ENCODE measurements around the gene ZNF273.
A peak's percentile ranks its signal among the peaks of the same experiment; 100 is the strongest.
"Not testable (repeated sequence)": the region's sequence is repeated elsewhere in the genome, so short reads cannot be mapped to it uniquely, and the experiment has no call there.

The ZNF273 gene

DNA sequence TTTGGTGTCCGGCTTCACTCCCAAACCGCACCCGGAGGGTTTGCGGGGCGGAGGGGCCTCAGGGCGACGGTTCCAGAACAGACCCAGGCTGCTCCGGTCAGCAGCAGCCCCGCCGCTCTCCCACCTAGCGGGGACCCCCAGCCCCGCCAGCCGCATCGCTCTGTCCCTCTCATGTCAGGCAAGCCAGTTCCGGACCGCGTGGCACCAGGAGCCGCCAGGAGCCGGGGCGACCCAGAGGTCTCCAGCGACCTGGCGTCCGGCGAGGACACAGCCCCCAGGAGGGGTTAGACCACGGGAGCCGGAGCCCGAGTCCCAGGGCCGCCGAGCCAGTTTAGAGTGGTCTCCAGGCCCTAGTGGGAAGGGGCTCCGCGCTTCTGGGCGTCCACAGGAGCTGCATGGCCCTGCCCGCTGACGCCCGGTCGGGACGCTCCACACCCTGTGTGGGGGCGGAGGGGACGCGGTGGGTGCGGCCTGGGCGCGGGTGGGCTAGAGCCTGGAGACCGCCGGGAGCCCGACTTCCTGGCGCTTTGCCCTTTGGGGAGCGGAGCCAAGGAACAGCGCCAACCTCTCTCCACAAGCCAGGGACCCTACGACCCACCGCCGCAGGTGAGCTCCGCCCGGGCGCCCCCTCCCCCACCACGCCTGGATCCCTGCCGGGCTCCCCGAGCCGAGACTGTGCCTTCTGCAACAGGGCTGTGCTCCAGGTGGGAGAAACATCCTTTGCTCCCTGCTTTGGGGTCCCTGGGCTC lies 44.4 kb downstream of the ZNF273 start:
- Histone ChIP-seq H3K36me3 (ENCODE audit: control insufficient read depth, insufficient read depth, low read length) (no peaks in the 10 kb centered on the region), H3K9me3 (ENCODE audit: control insufficient read depth, insufficient read depth, low read depth, low read length) (no peaks in the 10 kb centered on the region), H3K27me3 (ENCODE audit: control insufficient read depth, insufficient read depth, low read length) (peaks cover 41% of the 10 kb centered on the region), H3K4me3 (ENCODE audit: low read depth, low read length) (peak overlapping the region; percentile 68), H3K4me1 (ENCODE audit: control insufficient read depth, insufficient read depth, low read length) (no peaks in the 10 kb centered on the region), H3K27ac (ENCODE audit: low read depth, low read length) (no peak overlapping the region), H3K9ac (ENCODE audit: low read length) (no peak overlapping the region)

DNA sequence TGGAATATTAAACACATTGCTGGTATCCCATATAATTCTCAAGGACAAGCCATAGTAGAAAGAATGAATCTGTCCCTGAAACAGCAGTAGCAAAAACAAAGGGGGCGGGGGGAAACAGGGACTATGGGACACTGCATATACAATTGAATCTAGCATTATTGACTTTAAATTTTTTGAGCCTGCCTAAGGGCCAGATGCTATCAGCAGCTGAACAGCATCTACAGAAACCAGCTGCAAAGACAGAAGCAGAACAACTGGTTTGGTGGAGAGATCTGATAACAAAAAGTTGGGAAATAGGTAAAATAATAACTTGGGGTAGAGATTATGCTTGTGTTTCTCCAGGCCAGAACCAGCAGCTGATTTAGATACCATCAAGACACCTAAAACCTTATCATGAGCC lies 45.7 kb downstream of the ZNF273 start:
- not testable (repeated sequence) for H3K9ac ChIP-seq (ENCODE audit: low read length); H3K4me1 ChIP-seq (ENCODE audit: control insufficient read depth, insufficient read depth, low read length); H3K9me3 ChIP-seq (ENCODE audit: control insufficient read depth, insufficient read depth, low read depth, low read length); H3K27ac ChIP-seq (ENCODE audit: low read depth, low read length); H3K36me3 ChIP-seq (ENCODE audit: control insufficient read depth, insufficient read depth, low read length); H3K4me3 ChIP-seq (ENCODE audit: low read depth, low read length)
- peaks cover 41% of the 10 kb centered on the region for H3K27me3 ChIP-seq (ENCODE audit: control insufficient read depth, insufficient read depth, low read length)

DNA sequence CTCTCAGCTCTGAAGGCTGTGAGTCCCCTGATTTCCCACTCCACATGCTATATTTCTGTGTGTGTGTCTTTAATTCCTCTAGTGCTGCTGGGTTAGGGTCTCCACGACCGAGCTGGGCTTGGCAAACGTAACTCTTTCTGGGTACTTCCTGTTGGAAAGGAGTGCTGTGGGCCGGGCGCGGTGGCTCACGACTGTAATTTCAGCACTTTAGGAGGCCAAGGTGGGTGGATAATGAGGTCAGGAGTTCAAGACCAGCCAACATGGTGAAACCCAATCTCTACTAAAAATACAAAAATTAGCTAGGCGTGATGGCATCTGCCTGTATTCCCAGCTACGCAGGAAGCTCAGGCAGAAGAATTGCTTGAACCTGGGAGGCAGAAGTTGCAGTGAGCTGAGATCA lies 47.6 kb downstream of the ZNF273 start:
- H3K9me3 ChIP-seq (ENCODE audit: control insufficient read depth, insufficient read depth, low read depth, low read length); H3K4me1 ChIP-seq (ENCODE audit: control insufficient read depth, insufficient read depth, low read length); H3K27ac ChIP-seq (ENCODE audit: low read depth, low read length); H3K9ac ChIP-seq (ENCODE audit: low read length); H3K4me3 ChIP-seq (ENCODE audit: low read depth, low read length); H3K36me3 ChIP-seq (ENCODE audit: control insufficient read depth, insufficient read depth, low read length): not testable (repeated sequence)
- peaks cover 37% of the 10 kb centered on the region for H3K27me3 ChIP-seq (ENCODE audit: control insufficient read depth, insufficient read depth, low read length)

DNA sequence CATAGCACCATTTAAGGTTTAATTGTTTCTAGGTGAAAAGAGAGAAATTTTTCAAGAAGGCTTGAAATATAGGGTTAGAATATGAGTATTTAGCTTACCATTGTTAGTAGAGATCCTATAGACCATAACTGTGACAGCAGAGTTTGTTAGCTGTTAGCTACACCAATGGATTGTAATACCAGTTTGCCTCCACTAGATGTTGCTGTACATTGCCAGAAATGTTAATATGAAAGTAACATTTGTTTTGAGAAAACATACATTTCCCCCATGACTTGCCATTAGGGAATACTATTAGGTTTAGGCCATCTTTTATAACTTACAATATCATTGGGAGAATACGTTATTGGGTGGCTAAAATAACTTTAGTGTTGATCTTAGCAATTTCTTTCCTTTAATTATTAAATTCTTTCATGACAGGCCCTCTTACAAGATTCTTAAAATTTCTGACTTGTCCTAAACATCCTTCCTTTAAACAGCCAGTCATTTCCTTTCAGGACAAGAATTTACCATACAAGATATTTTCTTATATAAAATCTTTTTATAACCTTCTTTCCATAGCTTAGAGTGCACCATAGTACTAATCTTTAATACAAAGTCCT lies 48.3 kb downstream of the ZNF273 start:
- Histone ChIP-seq H3K9ac (ENCODE audit: low read length) (no peak overlapping the region), H3K4me1 (ENCODE audit: control insufficient read depth, insufficient read depth, low read length) (no peaks in the 10 kb centered on the region), H3K27ac (ENCODE audit: low read depth, low read length) (no peak overlapping the region), H3K36me3 (ENCODE audit: control insufficient read depth, insufficient read depth, low read length) (no peaks in the 10 kb centered on the region), H3K27me3 (ENCODE audit: control insufficient read depth, insufficient read depth, low read length) (peaks cover 31% of the 10 kb centered on the region), H3K9me3 (ENCODE audit: control insufficient read depth, insufficient read depth, low read depth, low read length) (no peaks in the 10 kb centered on the region; the same call in 1 of the 2 replicates), H3K4me3 (ENCODE audit: low read depth, low read length) (no peak overlapping the region)

DNA sequence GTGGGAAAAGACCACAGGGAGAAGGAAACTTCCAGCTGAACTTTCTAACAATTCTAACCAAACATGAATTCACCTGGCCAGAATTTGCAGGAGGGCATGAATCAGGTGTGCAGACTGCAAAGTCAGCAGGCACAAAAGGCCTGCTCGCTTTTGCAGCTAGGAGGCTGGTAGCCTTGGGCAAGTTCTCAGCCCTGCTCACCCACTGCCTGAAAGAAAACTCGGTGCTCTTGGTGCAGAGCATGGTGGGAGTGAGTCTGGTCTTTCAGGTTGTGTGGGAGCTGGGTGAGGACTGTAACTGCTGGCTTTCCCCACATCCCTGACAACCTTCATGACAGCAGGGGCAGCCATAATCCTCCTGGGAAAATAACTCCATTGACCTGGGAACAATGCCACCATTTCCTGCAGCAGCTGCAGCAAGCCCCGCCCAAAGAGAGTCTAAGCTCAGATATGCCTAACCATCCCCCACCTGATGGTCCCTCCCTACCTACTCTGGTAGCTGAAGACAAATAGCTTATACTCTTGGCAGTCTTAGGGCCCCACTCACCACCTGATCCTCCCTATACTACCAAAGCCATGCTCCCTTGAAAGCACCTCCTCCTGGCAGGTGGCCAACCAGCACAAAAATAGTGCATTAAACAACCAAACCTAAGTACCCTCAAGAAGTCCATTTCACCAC lies 56.1 kb downstream of the ZNF273 start:
- H3K36me3 ChIP-seq (ENCODE audit: control insufficient read depth, insufficient read depth, low read length) = no peaks in the 10 kb centered on the region
- H3K27ac ChIP-seq (ENCODE audit: low read depth, low read length) = no peak overlapping the region
- H3K27me3 ChIP-seq (ENCODE audit: control insufficient read depth, insufficient read depth, low read length) = no peaks in the 10 kb centered on the region
- H3K9me3 ChIP-seq (ENCODE audit: control insufficient read depth, insufficient read depth, low read depth, low read length) = peaks cover 6% of the 10 kb centered on the region; the same call in 1 of the 2 replicates
- H3K9ac ChIP-seq (ENCODE audit: low read length) = no peak overlapping the region
- H3K4me1 ChIP-seq (ENCODE audit: control insufficient read depth, insufficient read depth, low read length) = no peaks in the 10 kb centered on the region
- H3K4me3 ChIP-seq (ENCODE audit: low read depth, low read length) = no peak overlapping the region

DNA sequence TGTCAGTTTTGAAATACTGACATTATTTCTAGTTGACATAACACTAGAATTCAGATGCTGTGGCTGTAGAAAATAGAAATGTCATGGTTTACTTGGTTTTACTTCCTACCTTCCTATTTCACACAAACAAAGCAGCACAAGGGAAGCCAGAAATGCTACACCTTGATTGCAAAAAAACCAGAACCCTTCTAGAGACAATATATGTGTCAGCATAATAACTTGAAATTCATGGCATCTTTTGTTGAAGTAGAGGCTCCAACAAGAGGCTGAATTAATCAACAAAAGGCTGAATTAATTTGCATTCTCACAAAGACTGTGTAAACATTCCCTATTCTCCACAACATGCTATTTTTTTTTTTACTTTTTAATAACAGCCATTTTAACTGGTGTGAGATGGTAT lies 62.5 kb downstream of the ZNF273 start:
- Histone ChIP-seq H3K27ac (ENCODE audit: low read depth, low read length) (no peak overlapping the region), H3K9ac (ENCODE audit: low read length) (no peak overlapping the region), H3K9me3 (ENCODE audit: control insufficient read depth, insufficient read depth, low read depth, low read length) (peaks cover 13% of the 10 kb centered on the region), H3K4me1 (ENCODE audit: control insufficient read depth, insufficient read depth, low read length) (no peaks in the 10 kb centered on the region), H3K36me3 (ENCODE audit: control insufficient read depth, insufficient read depth, low read length) (no peaks in the 10 kb centered on the region), H3K4me3 (ENCODE audit: low read depth, low read length) (no peak overlapping the region), H3K27me3 (ENCODE audit: control insufficient read depth, insufficient read depth, low read length) (no peaks in the 10 kb centered on the region)

DNA sequence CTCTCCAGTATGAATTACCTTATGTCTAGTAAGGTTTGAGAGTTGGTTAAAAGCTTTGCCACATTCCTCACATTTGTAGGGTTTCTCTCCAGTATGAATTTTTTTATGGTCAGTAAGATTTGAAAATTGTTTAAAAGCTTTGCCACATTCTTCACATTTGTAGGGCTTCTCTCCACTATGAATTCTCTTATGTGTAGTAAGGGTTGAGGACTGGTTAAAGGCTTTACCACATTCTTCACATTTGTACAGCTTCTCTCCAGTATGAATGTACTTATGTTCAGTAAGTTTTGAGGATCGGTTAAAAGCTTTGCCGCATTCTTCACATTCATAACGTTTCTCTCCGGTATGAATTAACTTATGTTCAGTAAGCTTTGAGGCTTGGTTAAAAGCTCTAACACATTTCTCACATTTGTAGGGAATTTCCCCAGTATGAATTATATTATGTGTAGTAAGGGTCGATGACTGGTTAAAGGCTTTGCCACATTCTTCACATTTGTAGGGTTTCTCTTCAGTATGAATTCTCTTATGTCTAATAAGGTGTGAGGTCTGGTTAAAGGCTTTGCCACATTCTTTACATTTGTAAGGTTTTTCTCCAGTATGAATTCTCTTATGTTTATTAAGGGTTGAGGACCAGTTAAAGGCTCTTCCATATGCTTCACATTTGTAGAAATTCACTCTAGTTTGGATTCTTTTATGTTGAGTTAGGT lies 75.6 kb downstream of the ZNF273 start:
- H3K36me3 ChIP-seq (ENCODE audit: control insufficient read depth, insufficient read depth, low read length) = peaks cover 36% of the 10 kb centered on the region
- H3K4me1 ChIP-seq (ENCODE audit: control insufficient read depth, insufficient read depth, low read length) = no peaks in the 10 kb centered on the region
- H3K9me3 ChIP-seq (ENCODE audit: control insufficient read depth, insufficient read depth, low read depth, low read length) = peaks cover 75% of the 10 kb centered on the region

More for the DNA sequence above, 75.6 kb downstream of the ZNF273 start:
- no peaks in the 10 kb centered on the region for H3K27me3 ChIP-seq (ENCODE audit: control insufficient read depth, insufficient read depth, low read length)
- no peak overlapping the region for H3K27ac ChIP-seq (ENCODE audit: low read depth, low read length)
- H3K9ac ChIP-seq (ENCODE audit: low read length) = no peak overlapping the region
- H3K4me3 ChIP-seq (ENCODE audit: low read depth, low read length) = no peak overlapping the region
